8988T (cell line): ENCODE measurements around the gene DOCK7.
A peak's percentile ranks its signal among the peaks of the same experiment; 100 is the strongest.

Experiments
- DNase-seq: peaks from one replicate; pipeline ENCODE4 v3.0.0; 2011

The DOCK7 gene

DNA sequence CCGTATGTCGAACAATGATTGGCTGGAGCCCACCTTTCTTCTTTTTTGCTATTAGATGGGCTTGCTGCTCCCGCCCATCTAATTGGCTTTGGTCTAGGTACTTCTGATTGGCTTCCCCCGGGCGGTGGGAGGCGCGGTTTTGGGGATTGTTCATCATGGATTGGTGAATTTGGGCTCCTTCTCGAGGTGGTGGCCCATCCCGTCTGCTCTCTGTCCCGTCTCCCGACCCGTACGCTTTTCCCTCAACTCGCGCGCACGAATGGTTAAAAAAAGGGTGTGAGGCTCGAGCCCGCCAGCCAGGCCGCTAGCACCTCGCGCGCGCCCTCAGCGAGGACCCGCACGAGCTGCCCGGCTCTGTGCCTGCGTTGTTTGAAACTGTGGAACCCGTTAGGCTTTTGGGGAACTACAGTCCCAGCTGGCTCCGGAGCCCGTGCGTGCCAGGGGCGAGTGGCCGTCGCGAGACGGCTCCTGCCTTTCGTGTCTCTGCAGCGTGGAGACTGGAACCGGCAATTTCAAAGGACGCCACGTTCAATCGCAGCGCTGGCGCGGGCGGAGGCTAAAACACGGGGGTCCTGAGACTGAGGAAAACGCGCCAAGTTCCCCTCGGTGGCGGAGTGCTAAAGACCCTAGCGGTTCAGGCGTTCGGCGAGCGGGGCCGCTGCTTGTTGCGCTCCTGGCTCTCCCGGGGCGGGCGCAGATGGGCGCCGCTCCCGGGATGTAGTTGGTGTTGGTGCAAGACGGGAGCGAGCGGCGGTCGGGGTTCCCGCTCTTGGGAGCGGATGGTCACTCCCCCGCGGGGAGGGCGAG lies 251.5 kb downstream of the DOCK7 start, which contains the start of gene USP1:
Gene USP1, plus strand, starts transcription at position 584 of the 807 bp plus-strand sequence. CDS start 2,819 bp downstream, outside the sequence.
- DNase-seq, result peak; percentile 70

DNA sequence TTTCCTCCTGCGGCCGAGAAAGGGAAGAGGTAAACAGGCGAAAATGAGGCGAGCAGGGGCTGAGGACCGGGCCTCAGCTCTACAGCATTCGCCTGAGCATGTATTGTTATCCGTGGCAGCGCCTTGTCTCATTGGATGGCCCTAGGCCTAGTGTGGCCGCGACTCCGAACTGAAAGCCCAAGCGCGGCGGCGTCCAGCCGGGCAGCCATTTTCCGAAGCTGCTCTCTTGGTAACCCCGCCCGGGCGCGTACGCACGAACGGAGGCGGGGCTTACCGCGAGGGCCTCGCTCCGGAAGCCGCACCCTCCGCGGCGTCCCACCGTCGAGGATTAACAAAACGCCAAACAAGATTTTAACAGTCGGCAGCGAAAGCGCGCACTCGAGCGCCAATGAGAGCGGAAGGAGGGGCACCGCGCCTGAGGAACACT lies 252.1 kb downstream of the DOCK7 start:
- no peak for DNase-seq

DNA sequence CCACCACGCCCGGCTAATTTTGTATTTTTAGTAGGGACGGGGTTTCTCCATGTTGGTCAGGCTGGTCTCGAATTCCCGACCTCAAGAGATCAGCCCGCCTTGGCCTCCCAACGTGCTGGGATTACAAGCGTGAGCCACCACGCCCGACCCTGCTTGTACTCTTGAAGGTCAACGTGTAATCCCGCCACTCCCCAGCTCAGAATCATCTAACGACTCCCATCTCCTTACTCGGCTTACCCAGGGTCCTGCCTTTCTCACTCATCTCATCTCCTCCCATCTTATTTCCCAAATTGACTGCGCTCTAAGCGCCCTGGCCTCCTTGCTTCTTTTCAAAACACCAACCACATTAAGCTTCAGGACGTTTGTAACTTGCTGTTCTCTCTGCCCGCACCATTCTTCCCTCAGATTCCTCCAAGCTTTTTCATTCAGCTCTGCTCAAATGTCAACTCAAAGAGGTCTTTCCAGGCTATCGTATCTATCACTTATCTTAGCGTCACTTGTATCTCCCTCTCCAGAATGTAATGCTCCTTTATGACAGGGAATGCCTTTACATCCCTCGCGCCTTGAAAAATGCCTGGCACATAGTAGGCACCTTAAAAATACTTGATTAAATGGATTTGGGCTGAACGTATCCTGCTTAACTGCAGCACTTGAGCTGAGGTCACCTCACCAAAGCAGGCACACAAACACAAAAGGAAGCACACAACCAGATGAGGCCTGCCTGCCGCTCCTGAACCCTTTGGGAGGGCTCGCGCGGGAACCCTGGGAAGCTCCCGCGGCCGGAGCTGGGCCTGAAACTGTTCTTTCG lies 252.8 kb downstream of the DOCK7 start:
- no peak for DNase-seq

DNA sequence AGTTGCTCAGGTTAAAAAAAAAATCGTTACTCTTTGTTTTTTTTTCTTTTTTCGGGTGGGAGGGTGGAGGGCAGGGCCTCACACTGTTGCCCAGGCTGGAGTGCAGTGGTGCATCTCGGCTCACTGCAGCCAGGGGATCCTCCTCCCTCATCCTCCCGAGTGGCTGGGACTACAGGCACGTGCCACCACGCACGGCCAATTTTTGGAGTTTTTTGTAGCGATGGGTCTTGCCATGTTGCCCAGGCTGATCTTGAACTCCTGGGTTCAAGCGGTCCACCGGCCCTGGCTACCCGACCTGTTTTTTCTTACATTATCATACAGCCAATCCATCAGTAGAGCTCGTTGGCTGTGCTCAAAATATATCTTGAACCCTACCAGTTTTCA lies 253.6 kb downstream of the DOCK7 start:
- DNase-seq, result no peak

DNA sequence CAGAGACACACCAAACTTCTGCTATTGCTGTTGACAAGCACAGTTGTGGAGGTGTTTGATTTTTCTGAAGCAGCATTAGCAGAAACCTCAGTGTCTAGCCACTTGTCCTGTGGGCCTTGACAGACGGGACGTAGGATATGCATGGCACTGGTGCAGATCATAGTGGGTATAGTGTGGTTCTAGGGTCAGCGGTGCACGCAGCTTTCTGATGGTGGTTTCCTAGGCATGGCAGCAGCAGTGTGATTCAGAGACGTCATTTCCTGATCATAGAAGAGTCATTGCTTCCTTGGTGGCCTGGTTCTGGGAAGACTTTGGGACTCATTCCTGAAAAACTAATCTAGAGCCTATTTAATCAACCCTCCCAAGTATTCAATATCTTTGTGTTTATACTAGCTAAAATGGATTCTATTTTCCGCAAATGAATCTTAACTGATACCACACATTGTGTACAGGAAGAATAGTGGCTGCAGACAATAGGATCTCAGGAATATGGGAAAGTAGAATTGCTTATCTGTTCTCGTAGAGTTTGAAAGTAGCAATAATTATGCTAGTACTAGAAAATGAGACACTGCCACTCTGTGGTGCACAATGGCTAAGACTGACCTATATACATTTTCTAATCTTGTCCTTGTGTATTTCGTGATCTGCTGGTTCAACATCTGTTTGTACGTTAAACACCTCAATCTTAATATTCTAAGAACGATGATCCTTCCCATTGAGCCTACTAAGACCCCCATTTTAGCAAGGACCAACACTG lies 254.1 kb downstream of the DOCK7 start:
- no peak for DNase-seq

DNA sequence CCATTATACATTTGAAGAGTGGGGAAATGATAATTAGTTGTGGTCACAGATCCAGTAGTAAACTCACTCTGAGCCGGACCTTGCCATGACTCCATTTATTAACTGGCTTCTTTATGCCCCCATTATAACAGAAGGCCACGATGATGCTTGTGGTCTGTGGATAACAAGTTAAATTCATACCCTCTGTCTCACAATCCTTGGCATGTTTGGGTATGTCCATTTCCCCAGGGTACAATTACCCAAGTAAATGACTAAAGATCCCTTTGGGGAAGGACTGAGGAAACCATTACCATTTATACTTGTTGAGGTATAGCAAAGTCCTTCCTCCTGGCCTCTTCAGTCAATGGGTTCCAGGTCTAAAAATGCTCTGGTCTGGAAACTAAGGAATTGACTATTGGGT lies 258.6 kb downstream of the DOCK7 start:
- DNase-seq, result no peak

DNA sequence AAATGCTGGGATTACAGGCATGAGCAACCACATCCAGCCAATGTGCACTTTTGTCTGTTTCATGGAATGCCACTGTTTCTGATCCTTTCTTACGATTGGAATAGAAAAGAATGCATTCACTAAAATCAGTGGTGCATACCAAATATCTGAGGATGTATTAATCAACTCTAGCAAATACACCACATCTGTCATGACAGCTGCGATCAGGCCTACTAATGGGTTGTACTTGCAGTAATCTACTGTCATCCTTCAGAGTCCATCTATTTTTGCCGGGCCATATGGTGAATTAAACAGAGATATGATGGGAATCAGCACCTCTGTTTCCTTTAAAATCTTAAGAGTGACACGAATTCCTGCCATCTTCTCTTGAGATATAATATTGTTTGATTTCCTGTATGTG lies 259.8 kb downstream of the DOCK7 start:
- no peak for DNase-seq

DNA sequence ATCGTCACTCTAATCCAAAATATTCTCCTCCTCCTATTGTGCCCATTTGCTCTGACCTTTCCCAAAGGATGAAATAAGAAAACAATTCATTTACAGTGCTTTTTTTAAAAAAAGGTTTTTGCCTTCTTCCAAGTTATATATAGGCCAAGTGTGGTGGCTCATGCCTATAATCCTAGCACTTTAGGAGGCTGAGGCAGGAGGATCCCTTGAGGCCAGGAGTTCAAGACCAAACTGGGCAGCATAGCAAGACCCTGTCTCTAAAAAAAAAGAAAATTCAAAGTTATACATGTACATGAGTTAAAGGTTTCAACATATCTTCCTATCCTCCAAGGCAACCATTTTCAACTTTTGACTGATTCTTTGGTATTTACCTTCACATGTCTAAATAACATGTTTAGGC lies 261.4 kb downstream of the DOCK7 start:
- no peak for DNase-seq

DNA sequence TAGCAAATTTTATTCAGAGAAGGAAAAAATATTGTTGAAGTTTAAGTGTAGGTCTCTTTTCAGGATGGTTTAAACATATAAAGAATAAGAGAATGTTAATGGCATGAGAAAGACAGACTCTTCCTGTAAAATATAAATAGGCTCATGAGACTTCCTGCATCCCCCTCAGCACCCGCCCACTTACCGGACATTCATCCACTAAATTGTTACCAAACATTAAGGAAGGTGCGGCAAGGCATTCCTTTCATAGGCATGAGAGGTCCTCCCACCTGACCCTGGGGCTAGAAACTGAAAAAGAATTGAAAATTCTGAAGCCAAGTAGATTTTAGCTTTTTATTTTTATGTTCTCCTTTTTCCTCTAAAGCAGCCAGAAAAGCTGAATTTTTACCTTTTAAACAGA lies 261.9 kb downstream of the DOCK7 start:
- DNase-seq, result no peak

DNA sequence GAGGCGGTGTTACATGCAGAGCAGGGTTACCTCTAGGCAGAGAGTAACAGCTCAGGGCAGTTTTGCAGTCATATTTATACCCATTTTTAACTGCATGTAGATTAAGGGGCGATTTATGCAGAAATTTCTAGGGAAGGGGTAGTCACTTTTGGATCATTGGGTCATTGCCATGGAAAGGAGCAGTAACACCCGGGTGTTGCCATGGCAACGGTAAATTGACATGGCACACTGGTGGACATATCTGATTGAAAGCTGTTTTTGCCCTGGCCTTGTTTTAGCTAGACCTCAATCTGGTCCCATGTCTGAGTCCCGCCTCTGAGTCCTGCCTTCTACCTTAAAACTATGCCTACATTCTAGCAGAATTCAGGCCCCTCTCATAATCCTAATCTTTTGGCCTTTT lies 263.1 kb downstream of the DOCK7 start:
- DNase-seq, result no peak

DNA sequence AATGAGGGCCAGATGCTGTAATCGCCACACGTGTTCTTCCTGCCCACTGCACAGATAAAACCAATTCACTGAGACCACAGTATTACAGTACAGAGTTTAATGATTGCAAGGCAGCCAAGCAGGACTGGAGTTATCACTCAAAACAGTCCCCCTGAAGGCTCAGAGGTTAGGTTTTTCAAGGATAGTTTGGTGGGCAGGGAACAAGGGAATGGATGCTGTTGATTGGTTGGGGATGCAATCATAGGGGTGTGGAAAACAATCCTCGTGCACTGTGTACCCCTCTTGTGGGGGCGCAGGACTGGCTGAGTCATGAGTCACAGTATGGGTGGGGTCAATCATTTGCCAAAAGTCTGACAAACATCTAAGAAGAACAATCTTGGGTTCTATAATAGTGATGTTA lies 263.8 kb downstream of the DOCK7 start:
- DNase-seq, result no peak

DNA sequence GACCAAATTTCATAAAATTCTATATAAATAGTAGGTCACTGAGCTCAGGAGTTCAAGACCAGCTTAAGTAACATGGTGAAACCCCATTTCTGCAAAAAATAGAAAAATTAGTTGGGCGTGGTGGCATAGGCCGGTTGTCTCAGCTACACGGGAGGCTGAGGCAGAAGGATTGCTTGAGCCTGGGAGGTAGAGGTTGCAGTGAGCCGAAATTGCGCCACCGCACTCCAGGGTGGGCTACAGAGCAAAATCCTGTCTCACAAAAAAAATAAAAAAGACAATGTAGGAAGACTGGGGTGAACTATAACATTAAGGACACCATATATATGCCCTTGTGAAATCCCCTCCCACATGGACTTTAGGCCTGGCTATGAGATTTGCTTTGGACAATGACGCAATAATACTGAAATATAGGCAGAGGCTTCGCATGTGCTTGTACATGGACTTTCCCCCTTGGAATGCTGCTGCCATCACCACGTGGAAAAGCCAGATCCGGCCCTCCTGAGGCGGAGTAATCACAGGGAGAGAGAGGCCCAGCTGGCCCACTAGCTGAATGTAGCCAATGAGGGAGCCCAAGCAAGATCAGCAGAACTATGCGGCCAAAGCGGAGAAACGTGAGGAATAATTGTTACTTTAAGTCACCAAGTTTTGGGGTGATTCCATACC lies 264.5 kb downstream of the DOCK7 start:
- no peak for DNase-seq

DNA sequence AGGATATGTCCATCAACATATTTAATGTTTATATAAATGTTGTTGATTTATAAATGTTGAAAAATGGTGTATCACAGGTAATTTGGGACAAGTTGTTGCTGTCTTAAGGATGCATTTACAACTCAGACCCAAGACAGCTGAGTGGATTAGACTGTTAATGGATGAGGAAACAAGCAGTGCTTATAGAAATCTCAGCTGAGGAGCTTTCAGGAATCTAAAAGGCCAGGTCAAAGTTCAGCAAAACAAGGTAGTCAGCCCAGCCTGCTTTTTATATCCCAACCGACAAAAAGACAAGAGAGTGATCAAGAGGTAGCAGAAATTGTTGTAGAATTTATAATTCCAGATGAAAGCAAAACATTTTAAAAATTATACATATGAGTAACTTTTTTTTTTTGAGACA lies 268.0 kb downstream of the DOCK7 start:
- DNase-seq, result no peak

DNA sequence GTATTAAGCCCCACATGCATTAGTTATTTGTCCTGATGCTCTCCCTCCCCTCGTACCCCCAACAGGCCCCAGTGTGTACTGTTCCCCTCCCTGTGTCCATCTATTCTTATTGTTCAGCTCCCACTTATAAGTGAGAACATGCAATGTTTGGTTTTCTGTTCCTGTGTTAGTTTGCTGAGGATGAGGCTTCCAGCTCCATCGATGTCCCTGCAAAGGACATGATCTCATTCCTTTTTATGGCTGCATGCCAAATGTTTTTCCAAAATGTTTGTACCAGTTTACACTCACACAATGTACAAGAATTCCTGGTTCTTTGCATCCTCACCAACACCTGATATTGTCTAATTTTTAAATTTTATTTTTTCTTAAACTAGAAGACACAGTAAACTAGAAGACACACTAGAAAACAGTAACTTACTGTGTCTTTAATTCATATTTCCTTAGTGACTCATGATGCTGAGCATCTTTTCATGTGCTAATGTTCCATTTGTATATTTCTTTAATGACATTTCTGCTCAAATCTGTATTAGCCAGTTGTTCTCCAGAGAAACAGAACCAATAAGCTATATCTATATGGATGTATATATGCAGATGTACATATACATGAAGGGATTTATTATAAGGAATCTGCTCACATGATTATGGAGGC lies 270.7 kb downstream of the DOCK7 start:
- DNase-seq, result no peak

DNA sequence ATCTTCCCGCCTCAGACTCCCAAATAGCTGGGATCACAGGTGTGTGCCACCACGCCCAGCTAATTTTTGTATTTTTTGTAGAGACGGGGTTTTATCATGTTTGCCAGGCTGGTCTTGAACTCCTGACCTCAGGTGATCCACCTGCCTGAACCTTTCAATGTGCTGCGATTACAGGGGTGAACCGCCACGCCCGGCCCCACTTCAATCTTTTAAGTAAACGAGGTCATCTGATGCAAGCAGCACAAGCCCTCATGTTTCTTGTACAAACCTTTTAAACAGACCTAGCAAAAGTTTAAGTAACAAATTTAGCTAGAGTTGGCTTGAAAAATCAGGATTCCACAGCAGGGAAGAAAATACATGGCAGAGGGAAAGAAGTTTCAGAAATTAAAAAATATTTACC lies 272.5 kb downstream of the DOCK7 start:
- DNase-seq, result no peak

DNA sequence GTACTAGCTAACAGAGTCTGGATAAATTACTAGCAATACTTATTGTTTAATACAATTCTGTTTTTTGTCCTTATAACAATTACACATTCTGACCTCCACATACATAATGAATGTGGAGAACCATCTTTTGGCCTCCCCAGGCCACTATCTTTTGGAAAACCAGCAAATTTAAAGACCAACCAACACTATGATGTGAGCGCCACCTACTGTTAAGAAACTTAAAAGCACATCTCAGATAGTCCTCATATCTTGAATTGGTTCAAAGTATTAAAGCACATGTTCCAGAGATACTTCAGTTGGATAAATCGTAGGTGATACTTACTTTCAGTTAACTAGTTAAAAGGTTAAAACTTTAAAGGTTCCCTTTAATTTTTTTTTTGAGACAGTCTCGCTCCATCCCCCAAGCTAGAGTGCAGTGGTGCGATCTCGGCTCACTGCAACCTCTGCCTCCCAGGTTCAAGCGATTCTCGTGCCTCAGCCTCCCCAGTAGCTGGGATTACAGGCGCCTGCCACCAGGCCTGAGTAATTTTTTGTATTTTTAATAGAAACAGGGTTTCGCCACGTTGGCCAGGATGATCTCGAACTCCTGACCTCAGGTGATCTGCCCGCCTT lies 280.7 kb downstream of the DOCK7 start:
- DNase-seq, result no peak

DNA sequence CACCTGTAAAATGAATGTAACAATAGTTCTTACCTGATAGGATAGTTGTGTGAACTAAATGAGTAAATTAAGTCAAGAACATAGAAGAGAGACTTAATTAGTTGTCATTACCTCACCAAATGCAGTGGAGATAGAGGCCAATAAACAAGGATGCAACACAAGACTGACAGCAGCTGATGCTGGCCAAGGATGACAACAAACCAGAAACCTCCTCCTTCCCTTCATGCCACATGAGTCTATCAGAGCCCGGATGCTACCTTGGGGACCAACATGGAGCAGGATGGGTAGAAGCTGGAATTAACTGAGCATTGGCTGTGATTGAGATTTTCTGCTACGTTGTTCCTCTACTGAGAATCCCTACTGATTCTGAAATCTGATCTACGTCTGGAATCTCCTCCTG lies 281.6 kb downstream of the DOCK7 start:
- no peak for DNase-seq

DNA sequence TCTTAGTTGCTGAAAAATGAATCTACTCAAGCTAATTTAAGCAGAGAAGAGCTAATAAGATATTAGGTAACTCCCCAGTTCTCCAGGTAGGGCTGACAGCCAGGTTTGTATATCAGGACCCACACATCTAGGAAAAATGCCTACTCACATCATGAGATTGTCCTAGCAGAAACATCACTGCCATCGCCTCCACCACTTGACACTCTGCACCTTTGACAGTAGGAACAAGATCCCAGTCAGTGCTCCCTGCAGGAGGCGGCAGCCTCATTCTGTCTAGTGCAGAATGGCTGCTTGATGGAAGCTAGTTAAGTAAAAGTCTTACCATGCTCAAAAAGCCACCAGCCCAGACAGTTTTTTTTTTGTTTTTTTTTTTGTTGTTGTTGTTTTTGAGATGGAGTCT lies 282.9 kb downstream of the DOCK7 start:
- no peak for DNase-seq
